Measurements from ENCODE around the gene OR51D1.
A peak's percentile ranks its signal among the peaks of the same experiment; 100 is the strongest.

OR51D1 gene, protein sequence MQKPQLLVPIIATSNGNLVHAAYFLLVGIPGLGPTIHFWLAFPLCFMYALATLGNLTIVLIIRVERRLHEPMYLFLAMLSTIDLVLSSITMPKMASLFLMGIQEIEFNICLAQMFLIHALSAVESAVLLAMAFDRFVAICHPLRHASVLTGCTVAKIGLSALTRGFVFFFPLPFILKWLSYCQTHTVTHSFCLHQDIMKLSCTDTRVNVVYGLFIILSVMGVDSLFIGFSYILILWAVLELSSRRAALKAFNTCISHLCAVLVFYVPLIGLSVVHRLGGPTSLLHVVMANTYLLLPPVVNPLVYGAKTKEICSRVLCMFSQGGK

DNA sequence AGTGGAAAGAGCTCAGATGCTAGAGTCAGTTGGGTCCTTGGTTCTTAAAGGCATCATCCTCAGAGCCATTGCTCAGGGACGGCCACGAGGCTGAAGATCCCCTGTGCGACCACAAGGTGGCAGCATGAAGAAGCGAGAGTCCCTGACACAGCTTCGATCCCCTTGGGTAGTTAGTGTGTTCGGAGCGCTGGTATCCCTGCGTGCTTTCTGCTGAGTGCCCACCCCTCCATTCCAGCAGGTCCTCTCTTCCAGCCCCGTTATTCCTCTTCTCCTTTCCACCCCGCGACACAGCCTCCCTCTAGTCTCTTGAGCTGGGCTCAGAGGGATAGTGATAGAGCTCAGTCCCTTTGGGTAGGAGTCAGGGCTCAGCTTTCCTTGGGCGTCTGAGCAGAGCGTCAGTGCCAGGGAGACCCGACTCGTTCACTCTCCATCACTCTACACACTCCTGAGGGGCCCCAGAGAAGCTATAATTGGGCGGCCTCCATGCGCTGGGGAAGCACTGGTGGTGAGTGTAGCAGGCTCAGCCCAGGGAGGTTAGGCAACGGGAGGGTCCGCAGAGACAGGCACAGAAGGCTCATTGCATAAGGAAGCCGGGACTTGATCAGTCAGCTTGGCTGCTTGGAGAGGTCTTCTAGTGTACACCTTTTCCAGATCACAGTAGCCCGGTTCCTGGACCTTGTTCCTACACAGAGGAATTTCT is at the start of gene OR51D1:
Gene OR51D1 (plus strand): TSS at position 516 of the 700 bp plus-strand sequence. CDS start 2,314 bp downstream, outside the sequence.
- DNase-seq (ENCODE audit: low read depth, low spot score), result peak; percentile 44

DNA sequence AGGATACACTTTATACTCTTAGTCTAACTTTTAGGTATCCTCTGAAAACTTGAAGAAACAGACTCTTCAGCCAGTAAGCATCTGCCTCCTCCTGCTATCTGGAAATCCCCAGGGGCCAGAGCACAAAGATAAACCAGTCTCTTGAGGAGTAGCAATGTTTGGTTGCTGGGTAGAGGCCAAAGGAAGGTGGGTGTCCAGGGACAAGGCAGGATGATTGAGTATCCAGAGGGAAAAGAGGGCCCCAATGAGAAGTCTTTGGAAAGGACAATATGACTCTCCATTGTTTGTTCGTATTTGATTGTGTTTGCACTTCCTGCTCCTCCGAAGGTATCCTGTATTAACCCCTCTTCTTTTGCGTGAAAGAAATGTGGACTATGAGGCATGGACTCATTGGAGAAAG is 48.3 kb upstream of the OR51D1 start:
- DNase-seq (ENCODE audit: low read depth, low spot score), result no peak

DNA sequence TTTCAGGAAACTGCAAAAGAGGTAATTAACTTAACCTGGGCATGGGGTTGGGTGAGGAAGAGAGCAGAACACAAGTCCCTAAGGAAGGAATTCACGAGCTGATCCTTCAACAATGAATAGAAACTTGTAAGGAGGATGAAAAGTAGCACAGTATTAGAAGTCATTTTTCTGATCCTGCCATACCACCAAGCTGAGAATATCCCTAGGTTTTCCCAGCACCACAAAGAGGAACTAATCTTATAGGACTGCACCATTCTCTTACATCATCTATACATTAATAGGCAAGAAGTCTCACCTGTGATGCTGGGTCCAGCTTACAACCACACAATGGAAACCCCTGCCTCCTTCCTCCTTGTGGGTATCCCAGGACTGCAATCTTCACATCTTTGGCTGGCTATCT is 43.5 kb upstream of the OR51D1 start, which contains the start of gene OR52I1:
Gene OR52I1 (plus strand): TSS at position 301 of the 400 bp plus-strand sequence. CDS start 0 bp downstream, at position 301.
- no peak for DNase-seq (ENCODE audit: low read depth, low spot score)

DNA sequence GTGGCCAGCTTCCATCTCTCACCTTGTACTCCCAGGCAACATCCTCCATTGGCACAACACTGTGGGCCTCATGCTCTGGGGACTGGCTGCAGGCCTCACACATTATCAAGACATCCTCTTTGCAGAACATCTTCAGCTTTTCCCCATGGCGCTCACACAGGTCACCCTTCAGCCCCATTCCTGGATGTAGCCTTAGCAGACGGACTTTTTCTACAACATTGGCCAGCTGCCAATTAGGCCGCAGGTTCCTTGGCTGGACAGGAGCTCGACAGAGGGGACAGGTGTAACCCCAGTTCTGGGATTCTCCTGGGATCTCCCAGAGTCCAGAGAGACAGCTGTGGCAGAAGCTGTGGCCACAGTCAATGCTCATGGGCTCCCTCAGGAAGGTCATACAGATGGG is 32.2 kb upstream of the OR51D1 start:
- no peak for DNase-seq (ENCODE audit: low read depth, low spot score)

DNA sequence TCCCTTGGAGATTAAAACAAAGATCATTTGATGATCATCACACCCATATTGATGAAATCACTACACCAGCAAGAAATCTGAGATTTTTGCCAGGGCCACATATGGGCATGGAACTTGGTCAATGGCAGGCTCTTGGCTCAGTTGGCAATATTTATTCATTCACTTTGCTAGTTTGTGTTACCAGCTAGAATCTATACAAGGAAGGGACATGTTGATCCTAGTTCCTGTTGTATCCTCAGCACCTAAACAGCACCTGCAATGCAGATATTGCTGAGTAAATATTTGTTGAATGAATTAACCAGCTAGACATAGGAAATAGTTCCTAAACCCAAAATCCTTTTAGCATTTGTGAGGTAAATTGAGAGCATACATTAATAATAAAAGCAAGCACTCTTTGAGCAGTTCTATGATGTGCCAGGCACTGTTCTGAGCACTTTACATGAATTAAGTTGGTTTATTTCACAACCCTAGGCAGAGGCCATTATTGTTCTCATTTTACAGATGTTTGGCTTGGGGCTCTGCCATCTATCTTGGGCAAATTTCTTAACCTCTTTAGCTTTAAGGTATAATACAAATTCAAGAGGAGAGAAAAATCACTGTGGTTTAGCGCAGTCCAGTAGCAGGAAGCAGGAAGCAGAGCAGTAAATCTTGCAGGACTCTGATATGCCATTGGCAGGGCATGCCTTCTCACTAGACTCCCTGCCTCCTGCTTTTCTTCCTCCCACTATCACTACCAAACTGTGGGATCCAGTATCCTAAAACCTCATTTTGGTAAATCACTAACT is 30.9 kb upstream of the OR51D1 start:
- no peak for DNase-seq (ENCODE audit: low read depth, low spot score)

DNA sequence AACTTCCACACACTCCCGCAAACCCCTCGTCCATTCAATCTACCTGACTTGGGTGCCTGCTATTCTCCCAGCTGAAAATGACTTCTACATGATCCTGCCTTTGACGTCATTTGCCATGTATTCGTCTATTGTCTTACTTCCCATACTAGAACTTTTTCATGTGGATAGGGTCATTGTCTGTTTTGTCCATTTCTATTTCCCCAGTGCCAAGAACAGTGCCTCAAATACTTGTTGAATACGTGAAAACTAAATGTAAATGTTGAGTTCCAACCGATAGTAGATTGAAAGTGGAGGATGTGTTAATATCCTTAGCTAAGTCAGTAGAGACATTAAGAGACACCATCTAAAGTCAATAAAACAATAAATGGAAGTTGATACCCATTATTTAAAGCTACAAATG is 30.2 kb upstream of the OR51D1 start:
- no peak for DNase-seq (ENCODE audit: low read depth, low spot score)

DNA sequence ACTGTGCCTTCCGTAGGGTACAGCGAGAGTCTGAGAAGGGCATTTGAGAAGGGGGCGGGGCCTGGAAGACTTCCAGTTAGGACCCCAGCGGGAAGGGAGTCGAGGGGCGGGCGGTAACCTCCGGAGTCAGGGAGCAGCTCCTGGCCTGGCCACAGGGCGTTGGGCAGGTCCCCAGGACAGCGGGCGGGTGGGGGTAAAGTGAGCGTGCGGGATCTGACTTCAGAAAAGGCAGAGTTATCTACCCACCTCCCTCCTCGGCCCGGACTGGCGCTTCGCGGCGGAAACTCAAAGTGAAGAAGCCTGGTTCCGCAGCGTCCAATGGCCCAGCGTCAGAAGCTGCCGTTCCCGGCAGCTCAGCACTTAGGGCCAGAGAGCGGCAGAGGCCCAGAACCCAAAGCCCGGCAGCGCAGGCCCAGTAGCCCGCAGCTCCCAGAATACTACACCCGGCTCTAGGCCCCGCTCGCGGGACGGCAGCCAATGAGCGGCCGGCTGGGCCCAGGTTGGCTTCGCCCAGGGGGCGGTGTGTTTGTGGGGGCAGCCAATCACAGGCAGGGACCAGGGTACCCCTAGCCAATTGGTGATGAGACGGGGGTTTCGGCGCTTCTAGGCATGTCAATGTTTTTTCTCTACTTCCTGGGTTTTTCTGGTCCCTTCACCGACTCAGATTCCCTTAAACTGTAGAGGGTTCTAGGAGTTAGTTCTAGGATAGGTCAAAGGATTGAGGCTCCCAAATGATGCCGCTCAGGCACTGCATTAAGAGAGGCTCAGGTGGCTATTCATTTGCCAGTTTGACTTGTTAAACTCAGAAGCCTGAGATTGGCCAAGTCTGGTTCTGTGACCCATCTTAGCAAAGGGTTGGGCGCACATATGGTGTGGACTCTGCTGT is 29.3 kb upstream of the OR51D1 start, which contains the start of gene TRIM68:
Gene TRIM68 (minus strand): TSS at position 451 of the 886 bp plus-strand sequence. CDS start 2,727 bp downstream, outside the sequence.
- peak; percentile 89 for DNase-seq (ENCODE audit: low read depth, low spot score)

DNA sequence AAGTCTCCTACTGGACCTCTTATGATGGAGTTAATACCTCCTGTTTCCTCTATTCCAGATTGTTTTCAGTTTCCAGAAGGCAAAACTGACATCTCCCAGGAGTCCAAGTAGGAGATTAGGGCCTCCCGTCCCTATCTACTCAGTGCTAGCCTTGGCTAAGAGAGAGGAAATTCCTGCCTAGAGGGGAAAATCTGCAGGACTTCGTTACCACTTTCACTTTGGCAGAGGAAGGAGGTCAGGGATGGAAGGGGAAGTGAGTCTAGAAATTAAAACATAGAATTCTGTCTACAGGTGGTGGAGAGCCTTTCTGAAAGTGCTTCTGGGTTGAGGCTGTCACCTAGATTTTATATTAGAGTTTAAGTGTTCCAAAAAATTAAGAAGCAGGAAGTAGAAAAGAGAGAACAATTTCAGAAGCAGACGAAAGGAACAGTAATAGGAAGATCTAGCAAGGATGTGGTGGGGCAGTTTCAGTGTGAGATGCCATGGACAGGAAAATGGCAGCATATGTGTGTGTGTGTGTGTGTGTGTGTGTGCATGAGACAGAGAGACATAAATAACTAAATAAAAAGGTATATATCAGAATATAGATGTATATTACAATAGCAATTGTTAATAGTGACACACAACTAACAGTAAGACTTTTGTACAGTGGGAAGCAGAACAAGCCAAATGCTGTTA is 26.9 kb upstream of the OR51D1 start:
- no peak for DNase-seq (ENCODE audit: low read depth, low spot score)

DNA sequence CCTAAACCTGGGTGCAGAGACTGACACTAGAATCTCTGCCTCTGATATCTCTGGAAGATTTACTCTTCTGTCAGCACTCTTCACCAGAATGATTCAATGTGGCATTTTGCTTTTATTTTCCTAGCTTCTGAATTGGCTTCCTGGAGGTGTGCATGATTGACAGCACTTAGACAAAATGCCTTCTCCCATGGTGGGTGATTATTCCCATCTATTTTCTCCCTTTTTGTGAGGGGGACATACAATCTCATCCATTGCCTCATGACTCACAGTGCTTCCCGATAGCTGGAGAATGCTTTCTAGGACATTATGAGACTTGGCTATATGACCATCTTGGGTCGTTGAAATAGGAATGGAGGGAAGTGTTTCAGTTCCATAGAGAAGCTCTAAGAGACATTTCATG is 25.3 kb upstream of the OR51D1 start:
- DNase-seq (ENCODE audit: low read depth, low spot score), result no peak

DNA sequence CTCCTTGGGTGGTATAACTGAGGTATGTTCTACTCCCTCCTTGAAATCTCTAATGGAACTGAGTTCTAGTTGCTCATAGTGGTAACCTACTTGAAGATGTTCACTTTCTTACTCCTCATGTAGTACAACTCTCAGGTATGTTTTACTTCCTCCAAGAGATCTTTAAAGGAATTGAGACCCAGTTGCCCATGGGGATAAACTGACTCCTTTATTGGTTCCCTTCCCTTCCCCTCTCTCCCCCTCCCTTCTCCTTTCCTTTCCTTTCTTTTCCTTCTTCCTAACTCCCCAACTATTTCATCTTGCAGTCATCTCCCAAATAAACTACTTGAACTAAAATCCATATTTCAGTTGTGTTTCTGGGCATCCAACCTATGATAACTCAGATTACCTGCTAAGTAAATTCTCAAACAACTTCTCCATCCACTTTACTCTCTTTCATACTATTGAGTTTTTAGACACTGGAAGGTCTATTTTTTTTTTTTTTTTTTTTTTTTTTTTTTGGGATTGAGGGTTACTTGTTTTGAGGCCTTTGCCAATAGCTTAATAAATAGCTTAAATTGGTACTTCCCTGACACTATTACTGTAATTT is 21.3 kb upstream of the OR51D1 start:
- DNase-seq (ENCODE audit: low read depth, low spot score), result no peak

DNA sequence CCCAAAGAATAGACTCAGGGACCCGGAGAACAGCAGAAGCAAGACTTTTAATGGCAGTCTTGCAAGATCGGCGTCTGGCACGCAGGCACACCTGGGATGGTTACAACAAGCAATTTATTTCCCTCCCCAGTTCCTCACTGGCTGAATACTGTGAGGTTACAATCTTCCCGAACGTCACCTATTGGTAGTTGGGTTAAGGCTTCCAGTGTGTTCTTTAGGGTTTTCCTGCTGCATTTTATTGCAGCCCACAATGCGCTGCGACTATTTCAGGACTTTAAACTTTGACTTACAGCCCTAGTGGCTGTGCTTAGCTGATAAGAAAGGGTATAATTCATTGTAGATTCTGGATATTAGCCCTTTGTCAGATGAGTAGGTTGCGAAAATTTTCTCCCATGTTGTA is 17.8 kb upstream of the OR51D1 start:
- DNase-seq (ENCODE audit: low read depth, low spot score), result no peak

DNA sequence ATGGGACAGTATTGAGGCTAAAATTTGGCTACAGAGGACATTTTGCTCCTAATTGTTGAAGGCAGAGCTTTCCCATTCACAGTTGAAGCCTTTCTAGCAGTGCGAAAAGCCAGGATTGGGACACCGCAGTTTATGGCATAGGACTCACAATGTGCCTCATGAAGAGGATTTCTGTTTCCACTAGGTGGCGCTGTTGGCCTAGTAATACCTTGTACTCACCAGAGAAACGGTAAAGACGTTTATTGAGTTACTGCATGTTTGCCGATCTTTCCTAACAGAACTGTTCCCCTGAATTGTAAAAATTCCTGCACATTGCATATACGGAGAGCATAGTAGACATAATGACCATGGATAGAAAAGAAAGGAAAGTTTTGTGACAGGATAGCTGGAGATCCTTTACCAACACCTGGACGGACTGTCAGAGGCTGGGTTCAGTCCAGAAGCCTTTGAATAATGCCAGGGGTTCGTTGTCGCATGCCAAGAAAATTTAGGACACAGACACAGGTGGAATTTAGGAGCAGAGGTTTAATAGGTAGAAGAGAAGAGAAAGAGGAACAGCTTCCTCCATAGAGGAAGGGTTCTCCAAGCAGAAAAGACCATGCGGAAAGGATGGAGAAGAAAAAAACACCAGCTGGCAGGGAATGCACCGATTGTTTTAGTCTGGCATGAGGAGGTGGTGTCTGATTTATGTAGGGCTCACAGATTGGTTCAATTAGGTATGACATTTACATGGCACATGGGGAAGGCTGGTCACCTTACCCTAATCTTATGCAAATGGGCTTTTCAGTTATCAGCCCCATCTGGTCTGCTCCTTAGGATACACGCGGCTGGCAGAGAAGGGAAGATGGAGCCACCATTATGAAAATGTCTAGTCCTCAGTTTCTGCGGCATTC is 10.8 kb upstream of the OR51D1 start:
- DNase-seq (ENCODE audit: low read depth, low spot score), result peak; percentile 17

DNA sequence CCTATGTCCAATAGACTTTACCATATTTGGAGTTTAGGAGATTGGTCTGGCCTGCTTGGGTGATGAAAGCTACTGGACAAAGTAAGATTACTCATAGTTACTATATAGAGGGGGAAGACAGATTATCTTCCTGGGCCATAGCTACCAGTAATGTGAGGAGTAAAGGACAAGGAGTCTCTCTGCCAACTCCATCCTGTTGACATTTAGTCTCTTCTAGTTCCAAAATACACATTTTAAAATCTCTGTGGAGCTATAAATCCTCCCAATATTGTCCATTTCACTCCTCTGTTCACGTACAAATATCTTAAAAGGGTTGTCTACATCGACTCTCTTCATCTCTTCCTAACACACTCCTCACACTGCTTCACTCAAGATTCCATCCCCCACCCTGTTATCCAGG is 1.1 kb upstream of the OR51D1 start:
- DNase-seq (ENCODE audit: low read depth, low spot score), result no peak

DNA sequence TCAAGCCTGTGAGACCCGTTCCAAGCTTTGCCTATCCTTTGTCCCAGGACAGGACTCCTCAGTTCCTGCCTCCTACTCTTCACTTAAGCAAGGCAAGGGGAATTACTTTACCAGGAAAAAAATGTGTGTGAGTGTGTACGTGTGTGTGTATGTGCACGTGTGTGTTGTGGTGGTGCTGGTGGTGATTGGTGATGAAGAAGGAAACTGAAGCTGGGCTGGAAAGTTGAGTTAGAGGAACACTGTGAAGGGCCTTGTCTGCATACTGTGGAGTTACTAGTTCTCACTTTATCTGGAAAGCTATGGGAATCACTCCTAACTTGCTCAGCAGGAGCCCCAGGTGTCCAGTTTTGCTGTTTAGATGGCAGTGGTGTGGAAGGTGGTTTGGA is 378 bp downstream of the OR51D1 start:
- DNase-seq (ENCODE audit: low read depth, low spot score), result no peak

DNA sequence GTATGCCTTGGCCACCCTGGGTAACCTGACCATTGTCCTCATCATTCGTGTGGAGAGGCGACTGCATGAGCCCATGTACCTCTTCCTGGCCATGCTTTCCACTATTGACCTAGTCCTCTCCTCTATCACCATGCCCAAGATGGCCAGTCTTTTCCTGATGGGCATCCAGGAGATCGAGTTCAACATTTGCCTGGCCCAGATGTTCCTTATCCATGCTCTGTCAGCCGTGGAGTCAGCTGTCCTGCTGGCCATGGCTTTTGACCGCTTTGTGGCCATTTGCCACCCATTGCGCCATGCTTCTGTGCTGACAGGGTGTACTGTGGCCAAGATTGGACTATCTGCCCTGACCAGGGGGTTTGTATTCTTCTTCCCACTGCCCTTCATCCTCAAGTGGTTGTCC is 2.7 kb downstream of the OR51D1 start:
- DNase-seq (ENCODE audit: low read depth, low spot score), result no peak

DNA sequence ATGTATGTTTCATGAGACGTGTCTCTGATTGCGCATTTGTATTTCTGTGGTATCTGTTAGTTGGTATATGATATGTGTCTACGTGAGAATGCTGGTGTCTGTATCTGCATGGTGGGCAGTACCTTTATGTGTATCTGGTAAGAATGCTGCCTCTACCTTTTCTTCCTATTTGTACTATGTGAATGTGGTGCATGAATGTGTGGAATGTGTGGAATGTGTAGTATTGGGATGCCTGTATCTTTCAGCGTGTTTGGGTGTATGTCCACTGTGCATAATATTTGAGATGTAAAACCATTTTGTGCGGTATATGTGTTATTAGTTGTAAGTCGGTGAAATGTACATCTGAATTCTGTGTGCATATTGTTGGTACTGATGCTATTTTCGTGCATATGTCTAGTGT is 4.2 kb downstream of the OR51D1 start:
- DNase-seq (ENCODE audit: low read depth, low spot score), result no peak

DNA sequence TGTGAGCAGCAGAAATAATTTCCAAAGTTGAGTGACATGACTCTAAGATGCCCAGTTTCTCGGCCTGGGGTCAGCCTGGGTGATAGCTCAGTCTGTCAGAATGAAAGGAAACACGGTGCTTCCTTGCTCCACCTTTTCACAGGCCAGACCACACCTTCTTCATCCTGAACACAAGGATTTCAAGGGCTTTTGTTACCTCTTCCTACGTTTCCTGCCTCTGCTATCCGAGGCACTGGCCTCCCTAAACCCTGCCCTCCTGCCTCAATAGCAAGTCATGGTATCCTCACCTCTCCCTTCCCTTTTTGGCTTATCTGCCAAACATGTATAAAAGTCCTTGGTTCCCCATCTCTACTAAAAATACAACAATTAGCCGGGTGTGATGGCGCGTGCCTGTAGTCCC is 4.8 kb downstream of the OR51D1 start:
- no peak for DNase-seq (ENCODE audit: low read depth, low spot score)

DNA sequence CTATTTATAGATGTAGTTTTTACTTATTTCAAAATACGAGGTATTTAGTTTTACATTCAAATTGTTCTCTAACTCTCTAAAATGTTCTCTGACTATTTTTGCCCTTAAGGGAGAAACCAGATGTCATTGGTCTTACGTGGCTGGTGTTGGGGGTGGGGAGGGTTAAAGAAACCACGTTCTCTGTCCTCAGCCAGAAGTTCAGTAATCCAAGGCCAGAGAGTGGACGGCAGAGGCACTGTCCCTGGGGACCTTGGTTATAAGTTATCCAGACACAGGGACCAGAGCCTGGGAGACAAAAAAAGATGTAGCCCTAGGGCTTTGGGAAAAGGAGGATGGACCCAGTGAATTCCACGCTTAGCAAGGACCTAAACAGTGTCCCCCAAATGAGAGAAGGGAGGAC is 5.8 kb downstream of the OR51D1 start:
- DNase-seq (ENCODE audit: low read depth, low spot score), result no peak

DNA sequence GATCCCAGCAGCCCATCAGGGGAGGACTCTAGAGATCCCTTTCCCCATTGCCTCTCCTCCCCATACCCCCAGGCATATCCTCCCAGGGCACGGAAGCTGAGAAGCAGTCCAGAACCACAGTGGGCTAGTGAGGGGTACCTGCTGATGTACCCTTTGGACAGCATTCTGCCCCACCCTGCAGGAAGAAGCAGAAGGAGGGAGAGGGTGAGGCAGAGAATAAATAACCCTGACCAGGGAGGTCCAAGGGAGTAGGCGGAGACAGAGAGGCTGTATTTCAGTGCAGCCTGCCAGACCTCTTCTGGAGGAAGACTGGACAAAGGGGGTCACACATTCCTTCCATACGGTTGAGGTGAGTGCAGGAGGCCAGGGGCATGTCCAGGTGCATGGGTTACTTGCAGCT is 6.4 kb downstream of the OR51D1 start, which contains the start of gene OR51E1:
Gene OR51E1 (plus strand): TSS at position 301 of the 400 bp plus-strand sequence. CDS start 8,545 bp downstream, outside the sequence.
- no peak for DNase-seq (ENCODE audit: low read depth, low spot score)

All from activated CD4-positive, CD25-positive, alpha-beta regulatory T cell treated with anti-CD3 and anti-CD28 coated beads, Interleukin-2, amount 50 U/mL, for 16 hours (primary cell).